A673 (cell line): ENCODE measurements around the gene MRPL45.

Source experiments
- CTCF ChIP-seq: fragments of 300-800, 200-600 bp; sonication (generic); conservative IDR thresholded peaks from 2 replicates; pipeline ENCODE4 v1.5.1; 2017; ENCODE audit warnings: low read depth, mild to moderate bottlenecking, antibody characterized with exemption, low read length, moderate library complexity, mixed read lengths
- EZH2 ChIP-seq: fragments of 200-600 bp; sonication (generic); IDR thresholded peaks from 2 replicates; pipeline ENCODE4 v1.6.1; 2017; ENCODE audit warnings: borderline replicate concordance, low read depth, mild to moderate bottlenecking, mixed read lengths, antibody characterized with exemption, low read length; ENCODE audit not compliant: poor library complexity, severe bottlenecking

- TF ChIP-seq CTCF (no peak), EZH2 (no peak)
Measured at GRCh38 chr17:38353086-38353604, 56.2 kb downstream of the MRPL45 start.
